HepG2 (cell line): ENCODE measurements around the gene CAPRIN1.
"Not testable (repeated sequence)": the region's sequence is repeated elsewhere in the genome, so short reads cannot be mapped to it uniquely, and the experiment has no call there.

ENCODE experiments used
- CTCF ChIP-seq: sonication (generic); formaldehyde crosslinking; IDR thresholded peaks from 2 replicates; pipeline ENCODE4 v1.5.0; 2020; ENCODE audit warnings: mild to moderate bottlenecking, missing genetic modification reagents, moderate library complexity
- ETV5 ChIP-seq: IDR thresholded peaks from 2 replicates; pipeline ENCODE4 v1.6.1; 2018; ENCODE audit warnings: missing biosample characterization, missing genetic modification reagents, inconsistent platforms, borderline replicate concordance
- GTF2F1 ChIP-seq: fragments of 150-350 bp; IDR thresholded peaks from 2 replicates; pipeline ENCODE4 v1.6.1; 2014; ENCODE audit warnings: low read length
- HNRNPH1 ChIP-seq: fragments of 200-400 bp; formaldehyde crosslinking; optimal IDR thresholded peaks from 2 replicates; pipeline ENCODE3; 2017; ENCODE audit warnings: mild to moderate bottlenecking, low read depth, low read length
- KDM3A ChIP-seq: IDR thresholded peaks from 2 replicates; pipeline ENCODE4 v1.6.1; 2018; ENCODE audit warnings: low read depth, missing compliant biosample characterization
- MXI1 ChIP-seq: IDR thresholded peaks from 3 replicates; pipeline ENCODE4 v1.6.1; 2012; ENCODE audit warnings: low read depth, low read length, inconsistent platforms, borderline replicate concordance
- MZF1 ChIP-seq: sonication (generic); formaldehyde crosslinking; IDR thresholded peaks from 2 replicates; pipeline ENCODE4 v1.8.1; 2023; ENCODE audit warnings: mild to moderate bottlenecking, missing genetic modification reagents, borderline replicate concordance
- NR3C1 ChIP-seq: sonication (generic); formaldehyde crosslinking; IDR thresholded peaks from 2 replicates; pipeline ENCODE4 v1.4.0; 2020; ENCODE audit warnings: missing genetic modification reagents
- RAD21 ChIP-seq: fragments of 450-650 bp; formaldehyde crosslinking; IDR thresholded peaks from 2 replicates; pipeline ENCODE4 v1.5.0; 2020; ENCODE audit warnings: mild to moderate bottlenecking
- TEAD2 ChIP-seq: sonication (generic); formaldehyde crosslinking; IDR thresholded peaks from 2 replicates; pipeline ENCODE4 v1.9.0; 2021; ENCODE audit warnings: missing genetic modification reagents
- ZNF367 ChIP-seq: sonication (generic); formaldehyde crosslinking; IDR thresholded peaks from 2 replicates; pipeline ENCODE4 v1.4.0; 2020; ENCODE audit warnings: missing genetic modification reagents, borderline replicate concordance
- ZNF558 ChIP-seq: sonication (generic); formaldehyde crosslinking; IDR thresholded peaks from 2 replicates; pipeline ENCODE4 v1.9.0; 2022; ENCODE audit warnings: mild to moderate bottlenecking, missing genetic modification reagents, borderline replicate concordance
- ZSCAN5A ChIP-seq: sonication (generic); formaldehyde crosslinking; IDR thresholded peaks from 2 replicates; pipeline ENCODE4 v1.8.0; 2022; ENCODE audit warnings: mild to moderate bottlenecking, missing genetic modification reagents, borderline replicate concordance

DNA sequence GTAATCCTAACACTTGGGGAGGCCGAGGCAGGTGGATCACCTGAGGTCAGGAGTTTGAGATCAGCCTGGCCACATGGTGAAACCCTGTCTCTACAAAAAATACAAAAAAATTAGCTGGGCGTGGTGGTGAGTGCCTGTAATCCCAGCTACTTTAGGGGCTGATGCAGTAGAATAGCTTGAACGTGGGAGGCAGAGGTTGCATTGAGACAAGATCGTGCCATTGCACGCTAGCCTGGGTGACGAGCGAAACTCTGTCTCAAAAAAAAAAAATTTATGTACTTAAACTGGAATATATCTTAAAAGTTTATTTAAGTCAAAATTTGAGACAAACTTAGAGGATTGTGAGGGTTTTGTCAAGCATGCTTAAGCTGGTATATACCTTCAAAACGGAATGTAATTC lies 19.8 kb downstream of the CAPRIN1 start:
- not testable (repeated sequence) for TF ChIP-seq KDM3A; HNRNPH1; MXI1; GTF2F1; CTCF (CRISPR knock-in tag); NR3C1 (CRISPR knock-in tag); RAD21 (CRISPR knock-in tag); TEAD2 (CRISPR knock-in tag); MZF1 (CRISPR knock-in tag); ZNF558; ZNF367 (CRISPR knock-in tag); ETV5; ZSCAN5A (CRISPR knock-in tag)
